Measurements from ENCODE around the gene DHRS2.
A peak's percentile ranks its signal among the peaks of the same experiment; 100 is the strongest.
"Not testable (repeated sequence)": the region's sequence is repeated elsewhere in the genome, so short reads cannot be mapped to it uniquely, and the experiment has no call there.

The DHRS2 gene

DNA sequence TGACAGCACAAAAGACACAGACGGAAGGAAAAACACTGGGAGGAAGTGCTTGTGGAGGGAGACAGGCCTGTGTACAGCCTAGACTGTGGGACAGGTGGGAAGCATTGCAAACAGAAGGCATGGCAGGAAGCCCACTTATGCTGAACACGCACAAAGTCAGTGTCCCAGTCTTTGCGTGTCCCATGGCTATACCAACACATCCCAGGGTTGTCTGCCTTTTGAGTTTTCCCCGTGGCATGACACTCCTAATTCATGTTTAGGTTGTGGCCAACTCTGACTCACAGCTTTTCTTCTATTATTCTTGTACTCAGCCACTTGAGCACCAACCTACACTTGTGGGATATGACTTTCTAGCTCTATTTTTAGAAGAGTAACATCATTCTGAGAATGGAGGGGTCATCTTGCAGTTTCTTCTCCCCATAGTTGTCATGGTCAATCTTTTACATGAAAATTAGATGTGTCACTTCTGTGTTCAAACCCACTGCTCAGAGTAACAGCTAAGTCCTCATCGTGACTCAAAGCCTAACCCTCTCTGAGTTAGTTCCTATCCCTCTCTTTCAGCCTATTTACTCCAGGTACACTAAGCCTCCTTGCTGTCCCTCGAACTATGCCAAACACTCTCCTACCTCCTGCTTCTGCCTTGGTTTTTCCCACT is 30.1 kb upstream of the DHRS2 start:
- DNase-seq: no peak
- H3K4me3 ChIP-seq (ENCODE audit: control insufficient read depth in 1 of 7, extremely low read depth in 1 of 7, insufficient read depth in 4 of 7, low read depth in 2 of 7, low read length in 6 of 7): no peak overlapping the region
- H3K36me3 ChIP-seq (ENCODE audit: control insufficient read depth in 4 of 4, insufficient read depth in 4 of 4, low read length in 3 of 4): no peaks in the 10 kb centered on the region
- H3K27me3 ChIP-seq (replicated peaks in 2 of 5; ENCODE audit: control insufficient read depth in 4 of 5, insufficient read depth in 5 of 5, low read length in 4 of 5): no peaks in the 10 kb centered on the region
- H3K4me1 ChIP-seq (ENCODE audit: control extremely low read depth in 1 of 4, control insufficient read depth in 4 of 4, insufficient read depth in 4 of 4, low read length in 3 of 4): peaks cover 4 to 23% (median 16%) of the 10 kb centered on the region in 4 experiments
- ChIA-PET CTCF (interaction anchor here (0.8 kb wide), 1 partner anchor 32 kb away, joined by 3 read pairs; no protein-coding TSS in a partner anchor), POLR2A (no interaction called here)
- peaks cover 0 to 3% (median 0%) of the 10 kb centered on the region in 5 experiments for H3K9me3 ChIP-seq (ENCODE audit: control extremely low read depth in 1 of 5, control insufficient read depth in 4 of 5, insufficient read depth in 2 of 5, low read depth in 1 of 5, low read length in 4 of 5)
- no peak overlapping the region for H3K27ac ChIP-seq (ENCODE audit: insufficient read depth in 1 of 2, low read depth in 1 of 2, low read length in 2 of 2, poor library complexity in 1 of 2, severe bottlenecking in 2 of 2)
- WGBS (ENCODE audit: insufficient coverage): 78% methylated on average over 6 of the region's 6 CpGs

DNA sequence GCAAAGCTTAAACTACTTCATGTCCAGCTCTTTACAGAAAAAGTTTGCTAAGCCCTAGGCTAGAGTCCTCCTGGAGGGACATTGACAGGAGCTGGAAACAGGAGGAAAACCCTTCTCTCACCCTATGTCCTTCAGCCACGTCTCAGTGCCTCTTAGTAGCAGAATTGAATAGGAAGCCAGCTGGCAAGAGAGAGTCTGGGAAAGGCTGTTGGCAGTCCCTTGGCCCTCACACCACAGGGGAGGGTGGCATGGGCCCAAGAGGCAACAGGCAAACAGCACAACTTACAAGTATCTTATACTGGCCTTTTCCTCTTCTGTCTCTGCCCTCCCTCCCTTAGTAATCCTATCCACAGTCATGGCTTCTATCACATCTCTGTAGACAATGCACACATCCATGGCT is 27.7 kb upstream of the DHRS2 start:
- no peaks in the 10 kb centered on the region for H3K27me3 ChIP-seq (replicated peaks in 2 of 5; ENCODE audit: control insufficient read depth in 4 of 5, insufficient read depth in 5 of 5, low read length in 4 of 5)
- CTCF ChIA-PET: no interaction called here
- no peak overlapping the region for H3K27ac ChIP-seq (ENCODE audit: insufficient read depth in 1 of 2, low read depth in 1 of 2, low read length in 2 of 2, poor library complexity in 1 of 2, severe bottlenecking in 2 of 2)
- H3K4me3 ChIP-seq (ENCODE audit: control insufficient read depth in 1 of 7, extremely low read depth in 1 of 7, insufficient read depth in 4 of 7, low read depth in 2 of 7, low read length in 6 of 7): no peak overlapping the region
- 80% methylated on average over 1 of the region's 1 CpG for WGBS (ENCODE audit: insufficient coverage)
- POLR2A ChIA-PET: no interaction called here
- no peak for DNase-seq
- H3K4me1 ChIP-seq (ENCODE audit: control extremely low read depth in 1 of 4, control insufficient read depth in 4 of 4, insufficient read depth in 4 of 4, low read length in 3 of 4): peaks cover 4 to 25% (median 18%) of the 10 kb centered on the region in 4 experiments
- peaks cover 0 to 3% (median 0%) of the 10 kb centered on the region in 5 experiments for H3K9me3 ChIP-seq (ENCODE audit: control extremely low read depth in 1 of 5, control insufficient read depth in 4 of 5, insufficient read depth in 2 of 5, low read depth in 1 of 5, low read length in 4 of 5)
- H3K36me3 ChIP-seq (ENCODE audit: control insufficient read depth in 4 of 4, insufficient read depth in 4 of 4, low read length in 3 of 4): no peaks in the 10 kb centered on the region

GRCh38 chr14:23609001-23609400 is 27.2 kb upstream of the DHRS2 start:
- POLR2A ChIA-PET: no interaction called here
- H3K27me3 ChIP-seq (replicated peaks in 2 of 5; ENCODE audit: control insufficient read depth in 4 of 5, insufficient read depth in 5 of 5, low read length in 4 of 5): no peaks in the 10 kb centered on the region
- no peaks in the 10 kb centered on the region for H3K36me3 ChIP-seq (ENCODE audit: control insufficient read depth in 4 of 4, insufficient read depth in 4 of 4, low read length in 3 of 4)
- H3K4me1 ChIP-seq (ENCODE audit: control extremely low read depth in 1 of 4, control insufficient read depth in 4 of 4, insufficient read depth in 4 of 4, low read length in 3 of 4): peaks cover 4 to 25% (median 18%) of the 10 kb centered on the region in 4 experiments
- no peak for DNase-seq
- WGBS (ENCODE audit: insufficient coverage): 100% methylated on average over 2 of the region's 3 CpGs
- no peak overlapping the region for H3K4me3 ChIP-seq (ENCODE audit: control insufficient read depth in 1 of 7, extremely low read depth in 1 of 7, insufficient read depth in 4 of 7, low read depth in 2 of 7, low read length in 6 of 7)
- CTCF ChIA-PET: no interaction called here
- H3K27ac ChIP-seq (ENCODE audit: insufficient read depth in 1 of 2, low read depth in 1 of 2, low read length in 2 of 2, poor library complexity in 1 of 2, severe bottlenecking in 2 of 2): no peak overlapping the region
- H3K9me3 ChIP-seq (ENCODE audit: control extremely low read depth in 1 of 5, control insufficient read depth in 4 of 5, insufficient read depth in 2 of 5, low read depth in 1 of 5, low read length in 4 of 5): peaks cover 0 to 3% (median 0%) of the 10 kb centered on the region in 5 experiments

DNA sequence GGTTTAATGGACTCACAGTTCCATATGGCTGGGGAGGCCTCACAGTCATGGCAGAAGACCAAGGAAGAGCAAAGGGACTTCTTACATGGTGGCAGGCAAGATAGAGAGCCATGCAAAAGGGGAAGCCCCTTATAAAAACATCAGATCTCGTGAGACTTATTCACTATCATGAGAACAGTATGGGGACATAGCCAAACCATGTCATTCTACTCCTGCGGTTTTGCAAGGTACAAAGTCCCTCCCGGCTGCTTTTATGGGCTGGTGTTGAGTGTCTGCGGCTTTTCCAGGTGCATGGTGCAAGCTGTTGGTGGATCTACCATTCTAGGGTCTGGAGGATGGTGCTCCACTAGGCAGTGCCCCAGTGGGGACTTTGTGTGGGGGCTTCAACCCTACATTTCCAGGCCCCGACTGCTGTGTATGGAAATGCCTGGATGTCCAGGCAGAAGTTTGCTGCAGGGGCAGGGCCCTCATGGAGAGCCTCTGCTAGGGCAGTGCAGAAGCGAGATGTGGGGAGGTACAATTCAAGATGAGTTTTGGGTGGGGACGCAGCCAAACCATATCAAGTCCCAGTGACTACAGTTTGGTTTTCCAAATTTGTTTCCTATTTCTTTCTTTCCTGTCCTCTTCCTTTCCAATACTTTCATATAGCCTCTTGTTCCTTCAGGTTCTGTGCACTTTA is 26.6 kb upstream of the DHRS2 start:
- Histone ChIP-seq H3K4me1 (ENCODE audit: control extremely low read depth in 1 of 4, control insufficient read depth in 4 of 4, insufficient read depth in 4 of 4, low read length in 3 of 4) (peaks cover 4 to 25% (median 18%) of the 10 kb centered on the region in 4 experiments), H3K4me3 (ENCODE audit: control insufficient read depth in 1 of 7, extremely low read depth in 1 of 7, insufficient read depth in 4 of 7, low read depth in 2 of 7, low read length in 6 of 7) (peak overlapping the region in 1 of 7 experiments; percentile 32)
- DNase-seq; H3K36me3 ChIP-seq (ENCODE audit: control insufficient read depth in 4 of 4, insufficient read depth in 4 of 4, low read length in 3 of 4); H3K27ac ChIP-seq (ENCODE audit: insufficient read depth in 1 of 2, low read depth in 1 of 2, low read length in 2 of 2, poor library complexity in 1 of 2, severe bottlenecking in 2 of 2); H3K9me3 ChIP-seq (ENCODE audit: control extremely low read depth in 1 of 5, control insufficient read depth in 4 of 5, insufficient read depth in 2 of 5, low read depth in 1 of 5, low read length in 4 of 5); POLR2A ChIA-PET; H3K27me3 ChIP-seq (replicated peaks in 2 of 5; ENCODE audit: control insufficient read depth in 4 of 5, insufficient read depth in 5 of 5, low read length in 4 of 5): not testable (repeated sequence)
- WGBS (ENCODE audit: insufficient coverage): 94% methylated on average over 3 of the region's 7 CpGs
- CTCF ChIA-PET: interaction anchor here (1.3 to 3.9 kb wide), 3 partner anchors 21 to 301 kb away, joined by 3 to 39 read pairs (median 3); no protein-coding TSS in a partner anchor

- peak overlapping the region in 2 of 7 experiments; percentile 20 to 32 for H3K4me3 ChIP-seq (ENCODE audit: control insufficient read depth in 1 of 7, extremely low read depth in 1 of 7, insufficient read depth in 4 of 7, low read depth in 2 of 7, low read length in 6 of 7)
- peaks cover 4 to 24% (median 18%) of the 10 kb centered on the region in 4 experiments for H3K4me1 ChIP-seq (ENCODE audit: control extremely low read depth in 1 of 4, control insufficient read depth in 4 of 4, insufficient read depth in 4 of 4, low read length in 3 of 4)
- peak overlapping the region in 1 of 2 experiments; percentile 3 for H3K27ac ChIP-seq (ENCODE audit: insufficient read depth in 1 of 2, low read depth in 1 of 2, low read length in 2 of 2, poor library complexity in 1 of 2, severe bottlenecking in 2 of 2)
- DNase-seq: peak in 2 of 3 donors; percentile 48 to 70
- H3K27me3 ChIP-seq (replicated peaks in 2 of 5; ENCODE audit: control insufficient read depth in 4 of 5, insufficient read depth in 5 of 5, low read length in 4 of 5): no peaks in the 10 kb centered on the region
- POLR2A ChIA-PET: no interaction called here
- no peaks in the 10 kb centered on the region for H3K36me3 ChIP-seq (ENCODE audit: control insufficient read depth in 4 of 4, insufficient read depth in 4 of 4, low read length in 3 of 4)
- CTCF ChIA-PET: interaction anchor here (1.0 to 3.9 kb wide), 5 partner anchors 9 to 300 kb away, joined by 3 to 39 read pairs (median 3); no protein-coding TSS in a partner anchor
- H3K9me3 ChIP-seq (ENCODE audit: control extremely low read depth in 1 of 5, control insufficient read depth in 4 of 5, insufficient read depth in 2 of 5, low read depth in 1 of 5, low read length in 4 of 5): peaks cover 0 to 3% (median 0%) of the 10 kb centered on the region in 5 experiments
- 0% methylated on average over 1 of the region's 2 CpGs for WGBS (ENCODE audit: insufficient coverage)
These were observed 25.9 kb upstream of the DHRS2 start for GRCh38 chr14:23610090-23610814.

GRCh38 chr14:23610815-23611289 is 25.3 kb upstream of the DHRS2 start:
- Histone ChIP-seq H3K27ac (ENCODE audit: insufficient read depth in 1 of 2, low read depth in 1 of 2, low read length in 2 of 2, poor library complexity in 1 of 2, severe bottlenecking in 2 of 2) (peak overlapping the region in 1 of 2 experiments; percentile 3), H3K9me3 (ENCODE audit: control extremely low read depth in 1 of 5, control insufficient read depth in 4 of 5, insufficient read depth in 2 of 5, low read depth in 1 of 5, low read length in 4 of 5) (peaks cover 0 to 3% (median 0%) of the 10 kb centered on the region in 5 experiments), H3K36me3 (ENCODE audit: control insufficient read depth in 4 of 4, insufficient read depth in 4 of 4, low read length in 3 of 4) (no peaks in the 10 kb centered on the region), H3K27me3 (replicated peaks in 2 of 5; ENCODE audit: control insufficient read depth in 4 of 5, insufficient read depth in 5 of 5, low read length in 4 of 5) (no peaks in the 10 kb centered on the region), H3K4me3 (ENCODE audit: control insufficient read depth in 1 of 7, extremely low read depth in 1 of 7, insufficient read depth in 4 of 7, low read depth in 2 of 7, low read length in 6 of 7) (no peak overlapping the region), H3K4me1 (ENCODE audit: control extremely low read depth in 1 of 4, control insufficient read depth in 4 of 4, insufficient read depth in 4 of 4, low read length in 3 of 4) (peaks cover 4 to 21% (median 18%) of the 10 kb centered on the region in 4 experiments)
- POLR2A ChIA-PET: no interaction called here
- WGBS (ENCODE audit: insufficient coverage): 10% methylated on average over 3 of the region's 4 CpGs
- CTCF ChIA-PET: interaction anchor here (0.6 to 3.9 kb wide), 6 partner anchors 9 to 300 kb away, joined by 3 to 39 read pairs (median 3); no protein-coding TSS in a partner anchor
- peak in 2 of 3 donors; percentile 31 to 48 for DNase-seq
